GM18520 (cell line): ENCODE measurements around the gene PRSS2.

Experiments
- ATAC-seq: cut with Tn5 transposase; IDR thresholded peaks from one replicate; pipeline ENCODE4 v1.9.1; 2021; ENCODE audit not compliant: unreplicated experiment

PRSS2 gene

GRCh38 chr7:142784716-142785115 is 13.9 kb downstream of the PRSS2 start:
- ATAC-seq = no peak

- ATAC-seq = no peak
Measured at GRCh38 chr7:142785841-142786250, 15.1 kb downstream of the PRSS2 start.

- ATAC-seq = no peak
Measured at GRCh38 chr7:142787034-142787768, 16.4 kb downstream of the PRSS2 start.

GRCh38 chr7:142787783-142788182 is 17.0 kb downstream of the PRSS2 start:
- ATAC-seq = no peak

GRCh38 chr7:142788303-142789289 is 17.8 kb downstream of the PRSS2 start:
- no peak for ATAC-seq

- ATAC-seq = no peak
Measured at GRCh38 chr7:142789441-142789840, 18.7 kb downstream of the PRSS2 start.

GRCh38 chr7:142790056-142790455 is 19.3 kb downstream of the PRSS2 start:
- ATAC-seq = no peak

- ATAC-seq = no peak
Measured at GRCh38 chr7:142790555-142790954, 19.8 kb downstream of the PRSS2 start.

- ATAC-seq = no peak
Measured at GRCh38 chr7:142791502-142791901, 20.7 kb downstream of the PRSS2 start.

- ATAC-seq = no peak
Measured at GRCh38 chr7:142792129-142792528, 21.4 kb downstream of the PRSS2 start.

GRCh38 chr7:142792593-142792992 is 21.8 kb downstream of the PRSS2 start:
- no peak for ATAC-seq

- ATAC-seq = no peak
Measured at GRCh38 chr7:142793156-142793555, 22.4 kb downstream of the PRSS2 start.

GRCh38 chr7:142795339-142795863 is 24.6 kb downstream of the PRSS2 start:
- ATAC-seq = no peak

- ATAC-seq = no peak
Measured at GRCh38 chr7:142796001-142796500, 25.3 kb downstream of the PRSS2 start.

- no peak for ATAC-seq
Measured at GRCh38 chr7:142796501-142797390, 26.0 kb downstream of the PRSS2 start.

- no peak for ATAC-seq
Measured at GRCh38 chr7:142797391-142798377, 26.9 kb downstream of the PRSS2 start.

GRCh38 chr7:142798451-142799436 is 28.0 kb downstream of the PRSS2 start:
- ATAC-seq = no peak

- ATAC-seq = no peak
Measured at GRCh38 chr7:142799437-142799835, 28.7 kb downstream of the PRSS2 start.
